GM21529 (cell line): Measurements from ENCODE around the gene CCDC74B.
"Not testable (repeated sequence)": the region's sequence is repeated elsewhere in the genome, so short reads cannot be mapped to it uniquely, and the experiment has no call there.

Experiments used
- ATAC-seq: cut with Tn5 transposase; IDR thresholded peaks from one replicate; pipeline ENCODE4 v1.9.1; 2021; ENCODE audit not compliant: unreplicated experiment

CCDC74B gene

GRCh38 chr2:130102597-130103363 is 42.1 kb downstream of the CCDC74B start:
- ATAC-seq: not testable (repeated sequence)
